ENCODE measurements around the gene EVC2. TPM values are rescaled to one million over a fixed set of nuclear protein-coding genes. Genes with fewer than 3 reads are reported as not detected.

The EVC2 gene
- total RNA-seq, 1 experiment from 2014 or later: not detected

- H3K4me1 ChIP-seq (ENCODE audit: control insufficient read depth, insufficient read depth, low read length): peaks cover 3% of the 10 kb centered on the region; the same call in 1 of the 2 replicates
- in situ Hi-C loops (cut with HindIII; ENCODE audit: low pct_unique_long_range_greater_than_20kb, low sequenced_read_pairs): no loop called here
- BruUV-seq (replicated peaks): no TSS peak
- DNase-seq (ENCODE audit: low read depth, low spot score): no peak
- H3K4me3 ChIP-seq (ENCODE audit: low read depth in 2 of 2, low read length in 2 of 2): no peak overlapping the region
- CTCF ChIA-PET: no interaction called here
- intact Hi-C loops (cut with micrococcal nuclease; ENCODE audit: unreplicated experiment): no loop called here
- TF ChIP-seq REST (IDR thresholded peaks at IDR 0.05; ENCODE audit: insufficient read depth in 1 of 2, low read depth in 2 of 2, low read length in 1 of 2) (no peak), POLR2AphosphoS5 (IDR thresholded peaks at IDR 0.05; ENCODE audit: low read depth, low read length) (no peak), SIN3A (IDR thresholded peaks at IDR 0.05; ENCODE audit: borderline replicate concordance, insufficient read depth, low read depth, low read length) (no peak), TCF7L2 (IDR thresholded peaks at IDR 0.05; ENCODE audit: low read depth, low read length) (no peak), CTCF (IDR thresholded peaks at IDR 0.05) (no peak)
- no peaks in the 10 kb centered on the region for H3K9me3 ChIP-seq (ENCODE audit: control insufficient read depth, insufficient read depth, low read depth, low read length)
- no peak for ATAC-seq
- POLR2A ChIA-PET: no interaction called here
- no peaks in the 10 kb centered on the region for H3K27me3 ChIP-seq (ENCODE audit: control insufficient read depth, insufficient read depth, low read length)
- H3K27ac ChIP-seq (ENCODE audit: low read length): no peak overlapping the region
- H3K36me3 ChIP-seq (ENCODE audit: control insufficient read depth, insufficient read depth, low read length): no peaks in the 10 kb centered on the region
Measured at GRCh38 chr4:5749568-5749967, 41.2 kb upstream of the EVC2 start.

GRCh38 chr4:5747738-5748375 is 39.5 kb upstream of the EVC2 start:
- peak; percentile 67 for DNase-seq (ENCODE audit: low read depth, low spot score)
- Histone ChIP-seq H3K36me3 (ENCODE audit: control insufficient read depth, insufficient read depth, low read length) (no peaks in the 10 kb centered on the region), H3K27ac (ENCODE audit: low read length) (no peak overlapping the region), H3K27me3 (ENCODE audit: control insufficient read depth, insufficient read depth, low read length) (no peaks in the 10 kb centered on the region), H3K4me1 (ENCODE audit: control insufficient read depth, insufficient read depth, low read length) (no peaks in the 10 kb centered on the region), H3K4me3 (ENCODE audit: low read depth in 2 of 2, low read length in 2 of 2) (no peak overlapping the region), H3K9me3 (ENCODE audit: control insufficient read depth, insufficient read depth, low read depth, low read length) (no peaks in the 10 kb centered on the region)
- CTCF ChIA-PET: interaction anchor here (0.6 kb wide), 1 partner anchor 540 kb away, joined by 5 read pairs; no protein-coding TSS in a partner anchor
- in situ Hi-C loops (cut with HindIII; ENCODE audit: low pct_unique_long_range_greater_than_20kb, low sequenced_read_pairs) (no loop called here), intact Hi-C loops (cut with micrococcal nuclease; ENCODE audit: unreplicated experiment) (no loop called here)
- peak; percentile 78 for ATAC-seq
- BruUV-seq (replicated peaks): no TSS peak
- POLR2A ChIA-PET: no interaction called here
- TF ChIP-seq REST (IDR thresholded peaks at IDR 0.05; ENCODE audit: insufficient read depth in 1 of 2, low read depth in 2 of 2, low read length in 1 of 2): no peak
- no peak for TF ChIP-seq TCF7L2 (IDR thresholded peaks at IDR 0.05; ENCODE audit: low read depth, low read length)
- no peak for TF ChIP-seq SIN3A (IDR thresholded peaks at IDR 0.05; ENCODE audit: borderline replicate concordance, insufficient read depth, low read depth, low read length)
- TF ChIP-seq POLR2AphosphoS5 (IDR thresholded peaks at IDR 0.05; ENCODE audit: low read depth, low read length): no peak
- TF ChIP-seq CTCF (IDR thresholded peaks at IDR 0.05): no peak
